HepG2 (cell line): ENCODE results near the gene PLCB4.

Source experiments
- CEBPB ChIP-seq: IDR thresholded peaks from 2 replicates; pipeline ENCODE4 v1.6.1; 2011; ENCODE audit warnings: low read depth, low read length, improper control_type of control experiment, borderline replicate concordance
- EZH2 ChIP-seq: conservative IDR thresholded peaks from 2 replicates; pipeline ENCODE4 v1.6.1; 2012; ENCODE audit warnings: mild to moderate bottlenecking, low read depth, low read length, moderate library complexity
- POLR2A ChIP-seq, 2 experiments: IDR thresholded peaks; 2 replicates each; pipeline ENCODE4 v1.6.1; 2011; ENCODE audit warnings: low read depth in 2 of 2, low read length in 2 of 2, mild to moderate bottlenecking in 1 of 2, moderate library complexity in 1 of 2; ENCODE audit not compliant: insufficient read depth in 1 of 2
- RXRA ChIP-seq: sonication (generic); formaldehyde crosslinking; IDR thresholded peaks from 2 replicates; pipeline ENCODE4 v1.5.1; 2020; ENCODE audit warnings: missing genetic modification reagents
- SIN3A ChIP-seq: IDR thresholded peaks from 2 replicates; pipeline ENCODE4 v1.6.1; 2011; ENCODE audit warnings: low read depth, mild to moderate bottlenecking, control low read depth, low read length, borderline replicate concordance
- ZFP36L1 ChIP-seq: sonication (generic); formaldehyde crosslinking; IDR thresholded peaks from 2 replicates; pipeline ENCODE4 v1.8.0; 2022; ENCODE audit warnings: mild to moderate bottlenecking, missing genetic modification reagents, moderate library complexity
- ZMYM3 ChIP-seq: sonication (generic); formaldehyde crosslinking; IDR thresholded peaks from 2 replicates; pipeline ENCODE4 v1.5.1; 2020; ENCODE audit warnings: mild to moderate bottlenecking, missing genetic modification reagents
- ZNF121 ChIP-seq: sonication (generic); formaldehyde crosslinking; IDR thresholded peaks from 2 replicates; pipeline ENCODE4 v1.5.0; 2020; ENCODE audit warnings: mild to moderate bottlenecking, missing genetic modification reagents
- ZNF138 ChIP-seq: sonication (generic); formaldehyde crosslinking; IDR thresholded peaks from 2 replicates; pipeline ENCODE4 v1.5.0; 2020; ENCODE audit warnings: mild to moderate bottlenecking, low read depth, missing genetic modification reagents
- ZNF567 ChIP-seq: sonication (generic); formaldehyde crosslinking; IDR thresholded peaks from 2 replicates; pipeline ENCODE4 v1.8.1; 2023; ENCODE audit warnings: mild to moderate bottlenecking, missing genetic modification reagents, borderline replicate concordance
- ZNF766 ChIP-seq: sonication (generic); formaldehyde crosslinking; IDR thresholded peaks from 2 replicates; pipeline ENCODE4 v1.5.0; 2020; ENCODE audit warnings: missing genetic modification reagents, borderline replicate concordance
- ZSCAN25 ChIP-seq: sonication (generic); formaldehyde crosslinking; IDR thresholded peaks from 2 replicates; pipeline ENCODE4 v1.8.0; 2022; ENCODE audit warnings: mild to moderate bottlenecking, missing genetic modification reagents
- TF ChIP-seq, protein P1 (sequence below): sonication (generic); formaldehyde crosslinking; IDR thresholded peaks from 2 replicates; pipeline ENCODE4 v1.5.0; 2020; ENCODE audit warnings: mild to moderate bottlenecking, missing genetic modification reagents

DNA sequence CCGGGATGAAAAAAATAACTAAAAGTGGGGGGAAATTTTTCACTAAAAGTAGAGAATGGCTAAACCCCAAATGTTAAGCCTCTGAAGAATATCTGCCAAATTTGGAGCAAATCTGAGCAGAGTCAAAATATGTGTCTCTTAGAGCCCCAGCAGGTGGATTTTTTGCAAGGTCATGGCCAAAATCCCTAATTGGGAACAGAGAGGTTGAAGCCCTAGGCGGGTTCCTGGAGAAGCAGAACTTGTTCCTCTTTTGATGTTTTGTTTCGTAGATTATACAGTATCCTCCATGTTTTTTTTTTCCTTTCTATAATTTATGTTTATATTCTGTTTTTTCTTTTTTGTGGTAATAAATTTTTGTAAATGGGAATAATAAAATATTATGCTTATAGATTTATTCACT is 94.4 kb downstream of the PLCB4 start:
- no peak for TF ChIP-seq ZNF121 (CRISPR knock-in tag)
- no peak for TF ChIP-seq ZNF138 (CRISPR knock-in tag)
- no peak for TF ChIP-seq ZNF567 (CRISPR knock-in tag)
- TF ChIP-seq CEBPB: no peak
- TF ChIP-seq ZFP36L1 (CRISPR knock-in tag): no peak
- no peak for TF ChIP-seq EZH2
- TF ChIP-seq RXRA (CRISPR knock-in tag): no peak
- TF ChIP-seq ZMYM3: no peak
- TF ChIP-seq SIN3A: no peak
- TF ChIP-seq, protein P1, sequence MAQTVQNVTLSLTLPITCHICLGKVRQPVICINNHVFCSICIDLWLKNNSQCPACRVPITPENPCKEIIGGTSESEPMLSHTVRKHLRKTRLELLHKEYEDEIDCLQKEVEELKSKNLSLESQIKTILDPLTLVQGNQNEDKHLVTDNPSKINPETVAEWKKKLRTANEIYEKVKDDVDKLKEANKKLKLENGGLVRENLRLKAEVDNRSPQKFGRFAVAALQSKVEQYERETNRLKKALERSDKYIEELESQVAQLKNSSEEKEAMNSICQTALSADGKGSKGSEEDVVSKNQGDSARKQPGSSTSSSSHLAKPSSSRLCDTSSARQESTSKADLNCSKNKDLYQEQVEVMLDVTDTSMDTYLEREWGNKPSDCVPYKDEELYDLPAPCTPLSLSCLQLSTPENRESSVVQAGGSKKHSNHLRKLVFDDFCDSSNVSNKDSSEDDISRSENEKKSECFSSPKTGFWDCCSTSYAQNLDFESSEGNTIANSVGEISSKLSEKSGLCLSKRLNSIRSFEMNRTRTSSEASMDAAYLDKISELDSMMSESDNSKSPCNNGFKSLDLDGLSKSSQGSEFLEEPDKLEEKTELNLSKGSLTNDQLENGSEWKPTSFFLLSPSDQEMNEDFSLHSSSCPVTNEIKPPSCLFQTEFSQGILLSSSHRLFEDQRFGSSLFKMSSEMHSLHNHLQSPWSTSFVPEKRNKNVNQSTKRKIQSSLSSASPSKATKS: no peak
- no peak for TF ChIP-seq POLR2A (IDR thresholded peaks at IDR 0.05; ENCODE audit: insufficient read depth in 1 of 2, low read depth in 2 of 2, low read length in 2 of 2)
- no peak for TF ChIP-seq ZSCAN25 (CRISPR knock-in tag)
- no peak for TF ChIP-seq ZNF766 (CRISPR knock-in tag)
